Raji (cell line): ENCODE results near the gene HOXC5.

Source experiments
- POLR2A ChIP-seq: IDR thresholded peaks from 2 replicates; pipeline ENCODE4 v1.6.1; 2011; ENCODE audit warnings: low read depth, low read length, control low read depth; ENCODE audit not compliant: insufficient read depth

Gene HOXC5

GRCh38 chr12:54060975-54061778 is 28.3 kb downstream of the HOXC5 start:
- TF ChIP-seq POLR2A = no peak

- TF ChIP-seq POLR2A = no peak
Measured at GRCh38 chr12:54065677-54066076, 32.8 kb downstream of the HOXC5 start.

- TF ChIP-seq POLR2A = no peak
Measured at GRCh38 chr12:54066408-54066807, 33.6 kb downstream of the HOXC5 start.

- TF ChIP-seq POLR2A = no peak
Measured at GRCh38 chr12:54068418-54069070, 35.7 kb downstream of the HOXC5 start.

GRCh38 chr12:54071942-54072341 is 39.1 kb downstream of the HOXC5 start:
- TF ChIP-seq POLR2A = no peak

GRCh38 chr12:54074308-54074707 is 41.5 kb downstream of the HOXC5 start:
- no peak for TF ChIP-seq POLR2A

- TF ChIP-seq POLR2A = no peak
Measured at GRCh38 chr12:54075409-54075808, 42.6 kb downstream of the HOXC5 start.

GRCh38 chr12:54075974-54076373 is 43.1 kb downstream of the HOXC5 start:
- TF ChIP-seq POLR2A = no peak

GRCh38 chr12:54082397-54082892 is 49.6 kb downstream of the HOXC5 start:
- TF ChIP-seq POLR2A = no peak
